Neural cell (in vitro differentiated cells): ENCODE measurements around the gene PLCB4. TPM values are rescaled to one million over a fixed set of nuclear protein-coding genes. Genes with fewer than 3 reads are reported as not detected.

Experiments used
- H2AFZ ChIP-seq: fragments of 200-600, 300-800 bp; sonication (generic), shearing (Covaris generic); 2 replicates; pipeline ENCODE4 v1.6.0; 2014; ENCODE audit warnings: low read depth, mild to moderate bottlenecking, antibody characterized with exemption, low read length, moderate library complexity
- H3F3A ChIP-seq: fragments of 200-600 bp; shearing (Covaris generic); 2 replicates; pipeline ENCODE4 v1.6.1; 2016; ENCODE audit warnings: mild to moderate bottlenecking, moderate library complexity, mixed read lengths, antibody characterized with exemption, low read length; ENCODE audit not compliant: insufficient read depth, poor library complexity, severe bottlenecking
- H3K27ac ChIP-seq: fragments of 200-600, 300-800 bp; sonication (generic), shearing (Covaris generic); 2 replicates; pipeline ENCODE4 v1.5.1; 2014; ENCODE audit warnings: mild to moderate bottlenecking, low read length, moderate library complexity
- H3K27me3 ChIP-seq: fragments of 300-800, 200-600 bp; sonication (generic), shearing (Covaris generic); 2 replicates; pipeline ENCODE4 v1.6.0; 2014; ENCODE audit warnings: mild to moderate bottlenecking, low read depth, low read length, moderate library complexity; ENCODE audit not compliant: insufficient read depth
- H3K36me3 ChIP-seq: fragments of 300-800, 200-600 bp; sonication (generic), shearing (Covaris generic); 2 replicates; pipeline ENCODE4 v1.5.1; 2014; ENCODE audit warnings: mild to moderate bottlenecking, antibody characterized with exemption, low read length, moderate library complexity; ENCODE audit not compliant: insufficient read depth
- H3K4me2 ChIP-seq: fragments of 300-800, 200-600 bp; sonication (generic), shearing (Covaris generic); 2 replicates; pipeline ENCODE4 v1.6.0; 2014; ENCODE audit warnings: mild to moderate bottlenecking, low read length
- H3K4me3 ChIP-seq: fragments of 300-800, 200-600 bp; sonication (generic), shearing (Covaris generic); 2 replicates; pipeline ENCODE4 v1.5.1; 2014; ENCODE audit warnings: mild to moderate bottlenecking, low read length, moderate library complexity
- H3K79me2 ChIP-seq: fragments of 200-600 bp; shearing (Covaris generic); replicated peaks from 2 replicates; pipeline ENCODE4 v1.6.0; 2014; ENCODE audit warnings: mild to moderate bottlenecking, low read length, moderate library complexity; ENCODE audit not compliant: insufficient read depth
- H3K9ac ChIP-seq: fragments of 300-800, 200-600 bp; sonication (generic), shearing (Covaris generic); 2 replicates; pipeline ENCODE4 v1.6.1; 2016; ENCODE audit warnings: mild to moderate bottlenecking, low read length, mixed read lengths
- H3K9me2 ChIP-seq: fragments of 200-600 bp; shearing (Covaris generic); 2 replicates; pipeline ENCODE4 v1.6.1; 2016; ENCODE audit warnings: mild to moderate bottlenecking, low read length, mixed read lengths; ENCODE audit not compliant: insufficient read depth
- H3K9me3 ChIP-seq: fragments of 200-600, 300-800 bp; sonication (generic), shearing (Covaris generic); 2 replicates; pipeline ENCODE4 v1.6.1; 2016; ENCODE audit warnings: mild to moderate bottlenecking, mixed run types, low read length, moderate library complexity, mixed read lengths
- H4K20me1 ChIP-seq: fragments of 200-600 bp; shearing (Covaris generic); 2 replicates; pipeline ENCODE4 v1.6.1; 2016; ENCODE audit warnings: mild to moderate bottlenecking, mixed run types; ENCODE audit not compliant: insufficient read depth
- EP300 ChIP-seq: fragments of 450-650 bp; conservative IDR thresholded peaks from 2 replicates; pipeline ENCODE4 v1.6.1; 2014; ENCODE audit warnings: antibody characterized with exemption, mild to moderate bottlenecking, moderate library complexity; ENCODE audit not compliant: poor library complexity, severe bottlenecking
- EZH2 ChIP-seq: fragments of 200-600, 300-800 bp; shearing (Covaris generic), sonication (generic); IDR thresholded peaks from 2 replicates; pipeline ENCODE4 v1.6.1; 2014; ENCODE audit warnings: antibody characterized with exemption, low read length, borderline replicate concordance, mild to moderate bottlenecking; ENCODE audit not compliant: insufficient read depth, poor library complexity, severe bottlenecking
- MXI1 ChIP-seq: fragments of 450-650 bp; conservative IDR thresholded peaks from 2 replicates; pipeline ENCODE4 v1.6.1; 2014; ENCODE audit warnings: antibody characterized with exemption, mild to moderate bottlenecking; ENCODE audit not compliant: poor library complexity, severe bottlenecking
- POLR2AphosphoS5 ChIP-seq: IDR thresholded peaks from 2 replicates; pipeline ENCODE4 v1.6.1; 2012
- RAD21 ChIP-seq: fragments of 450-650 bp; conservative IDR thresholded peaks from 2 replicates; pipeline ENCODE4 v1.6.1; 2014; ENCODE audit warnings: antibody characterized with exemption, mild to moderate bottlenecking, moderate library complexity
- SMC3 ChIP-seq: fragments of 450-650 bp; conservative IDR thresholded peaks from 2 replicates; pipeline ENCODE4 v1.6.1; 2014; ENCODE audit warnings: antibody characterized with exemption, mild to moderate bottlenecking, moderate library complexity; ENCODE audit not compliant: poor library complexity
- TAF1 ChIP-seq: IDR thresholded peaks from 2 replicates; pipeline ENCODE4 v1.6.1; 2012; ENCODE audit warnings: low read depth
- polyA plus RNA-seq: library from polyadenylated mRNA; depleted of rRNA; stranded (reverse); fragments of >200 nt; gene quantifications from 2 replicates; pipeline ENCODE4 v1.2.3, GENCODE V29; 2014
- TF ChIP-seq, protein P1 (sequence below): fragments of 450-650 bp; IDR thresholded peaks from 2 replicates; pipeline ENCODE4 v1.5.1; 2014; ENCODE audit warnings: antibody characterized with exemption, mild to moderate bottlenecking, moderate library complexity; ENCODE audit not compliant: poor library complexity, severe bottlenecking
- TF ChIP-seq, protein P2 (sequence below): IDR thresholded peaks from 2 replicates; pipeline ENCODE4 v1.6.1; 2012; ENCODE audit warnings: borderline replicate concordance

PLCB4 gene
- polyA plus RNA-seq, 1 donor from 2014 or later: 13.1 TPM

DNA sequence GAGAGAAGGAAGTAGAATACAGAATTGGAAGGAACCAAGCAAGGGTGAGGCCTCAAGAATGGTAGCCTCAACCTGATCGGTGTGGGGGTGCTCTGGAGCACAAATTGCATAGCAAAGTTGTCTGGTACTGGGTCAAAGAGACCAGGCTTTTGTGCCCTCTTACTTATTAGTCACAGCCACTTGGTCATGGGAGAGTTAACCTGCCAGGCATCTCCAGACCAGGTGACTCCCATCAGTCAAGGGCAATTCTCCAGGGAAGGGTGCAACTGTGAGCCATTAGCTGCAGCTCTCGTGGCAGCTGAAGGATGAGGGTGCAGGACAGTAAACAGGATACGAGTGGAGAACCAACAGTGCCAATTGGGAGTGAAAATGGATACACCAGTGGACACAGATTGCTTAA lies 47.7 kb upstream of the PLCB4 start:
- Histone ChIP-seq H3F3A (no peaks in the 10 kb centered on the region), H2AFZ (no peak overlapping the region), H3K9ac (no peak overlapping the region), H3K27ac (no peak overlapping the region), H4K20me1 (no peaks in the 10 kb centered on the region), H3K4me3 (no peak overlapping the region), H3K36me3 (no peaks in the 10 kb centered on the region), H3K27me3 (no peaks in the 10 kb centered on the region), H3K9me2 (no peaks in the 10 kb centered on the region), H3K4me2 (no peak overlapping the region), H3K9me3 (no peaks in the 10 kb centered on the region), H3K79me2 (no peaks in the 10 kb centered on the region)
- no peak for TF ChIP-seq SMC3
- TF ChIP-seq POLR2AphosphoS5: no peak
- TF ChIP-seq, protein P1, sequence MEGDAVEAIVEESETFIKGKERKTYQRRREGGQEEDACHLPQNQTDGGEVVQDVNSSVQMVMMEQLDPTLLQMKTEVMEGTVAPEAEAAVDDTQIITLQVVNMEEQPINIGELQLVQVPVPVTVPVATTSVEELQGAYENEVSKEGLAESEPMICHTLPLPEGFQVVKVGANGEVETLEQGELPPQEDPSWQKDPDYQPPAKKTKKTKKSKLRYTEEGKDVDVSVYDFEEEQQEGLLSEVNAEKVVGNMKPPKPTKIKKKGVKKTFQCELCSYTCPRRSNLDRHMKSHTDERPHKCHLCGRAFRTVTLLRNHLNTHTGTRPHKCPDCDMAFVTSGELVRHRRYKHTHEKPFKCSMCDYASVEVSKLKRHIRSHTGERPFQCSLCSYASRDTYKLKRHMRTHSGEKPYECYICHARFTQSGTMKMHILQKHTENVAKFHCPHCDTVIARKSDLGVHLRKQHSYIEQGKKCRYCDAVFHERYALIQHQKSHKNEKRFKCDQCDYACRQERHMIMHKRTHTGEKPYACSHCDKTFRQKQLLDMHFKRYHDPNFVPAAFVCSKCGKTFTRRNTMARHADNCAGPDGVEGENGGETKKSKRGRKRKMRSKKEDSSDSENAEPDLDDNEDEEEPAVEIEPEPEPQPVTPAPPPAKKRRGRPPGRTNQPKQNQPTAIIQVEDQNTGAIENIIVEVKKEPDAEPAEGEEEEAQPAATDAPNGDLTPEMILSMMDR: no peak
- TF ChIP-seq EZH2: no peak
- no peak for TF ChIP-seq RAD21
- TF ChIP-seq EP300: no peak
- TF ChIP-seq, protein P2, sequence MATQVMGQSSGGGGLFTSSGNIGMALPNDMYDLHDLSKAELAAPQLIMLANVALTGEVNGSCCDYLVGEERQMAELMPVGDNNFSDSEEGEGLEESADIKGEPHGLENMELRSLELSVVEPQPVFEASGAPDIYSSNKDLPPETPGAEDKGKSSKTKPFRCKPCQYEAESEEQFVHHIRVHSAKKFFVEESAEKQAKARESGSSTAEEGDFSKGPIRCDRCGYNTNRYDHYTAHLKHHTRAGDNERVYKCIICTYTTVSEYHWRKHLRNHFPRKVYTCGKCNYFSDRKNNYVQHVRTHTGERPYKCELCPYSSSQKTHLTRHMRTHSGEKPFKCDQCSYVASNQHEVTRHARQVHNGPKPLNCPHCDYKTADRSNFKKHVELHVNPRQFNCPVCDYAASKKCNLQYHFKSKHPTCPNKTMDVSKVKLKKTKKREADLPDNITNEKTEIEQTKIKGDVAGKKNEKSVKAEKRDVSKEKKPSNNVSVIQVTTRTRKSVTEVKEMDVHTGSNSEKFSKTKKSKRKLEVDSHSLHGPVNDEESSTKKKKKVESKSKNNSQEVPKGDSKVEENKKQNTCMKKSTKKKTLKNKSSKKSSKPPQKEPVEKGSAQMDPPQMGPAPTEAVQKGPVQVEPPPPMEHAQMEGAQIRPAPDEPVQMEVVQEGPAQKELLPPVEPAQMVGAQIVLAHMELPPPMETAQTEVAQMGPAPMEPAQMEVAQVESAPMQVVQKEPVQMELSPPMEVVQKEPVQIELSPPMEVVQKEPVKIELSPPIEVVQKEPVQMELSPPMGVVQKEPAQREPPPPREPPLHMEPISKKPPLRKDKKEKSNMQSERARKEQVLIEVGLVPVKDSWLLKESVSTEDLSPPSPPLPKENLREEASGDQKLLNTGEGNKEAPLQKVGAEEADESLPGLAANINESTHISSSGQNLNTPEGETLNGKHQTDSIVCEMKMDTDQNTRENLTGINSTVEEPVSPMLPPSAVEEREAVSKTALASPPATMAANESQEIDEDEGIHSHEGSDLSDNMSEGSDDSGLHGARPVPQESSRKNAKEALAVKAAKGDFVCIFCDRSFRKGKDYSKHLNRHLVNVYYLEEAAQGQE: no peak
- no peak for TF ChIP-seq MXI1
- TF ChIP-seq TAF1: no peak

DNA sequence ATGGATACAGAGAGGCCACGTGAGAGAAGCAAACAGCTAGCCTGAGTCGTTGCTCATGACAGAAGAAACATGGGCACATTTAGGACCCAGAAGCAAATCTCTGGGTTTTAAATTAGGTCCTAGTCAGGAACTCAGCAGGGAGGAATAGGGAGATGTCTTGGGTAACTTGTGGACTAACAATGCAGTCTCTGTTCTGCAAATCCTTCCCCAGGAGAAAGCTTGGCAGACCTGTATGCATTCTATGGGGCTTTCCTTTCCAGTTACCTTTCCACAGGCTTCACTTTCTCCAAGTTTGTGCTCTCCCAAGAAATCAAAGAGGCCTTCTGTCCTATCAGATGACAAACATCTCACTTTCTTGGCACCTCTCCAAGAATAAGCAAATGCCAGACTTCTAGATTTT lies 47.2 kb upstream of the PLCB4 start:
- Histone ChIP-seq H3K36me3 (no peaks in the 10 kb centered on the region), H3K27me3 (no peaks in the 10 kb centered on the region), H3K9me2 (no peaks in the 10 kb centered on the region), H3F3A (no peaks in the 10 kb centered on the region), H3K27ac (no peak overlapping the region), H3K4me2 (no peak overlapping the region), H3K79me2 (no peaks in the 10 kb centered on the region), H3K4me3 (no peak overlapping the region), H4K20me1 (no peaks in the 10 kb centered on the region), H3K9me3 (no peaks in the 10 kb centered on the region), H3K9ac (no peak overlapping the region), H2AFZ (no peak overlapping the region)
- TF ChIP-seq, protein P2: no peak
